GM12875 (cell line): ENCODE measurements around the gene PFDN5.
"Not testable (repeated sequence)": the region's sequence is repeated elsewhere in the genome, so short reads cannot be mapped to it uniquely, and the experiment has no call there.

Source experiments
- H3K4me3 ChIP-seq: one replicate; pipeline ENCODE4 v1.5.1; 2011; ENCODE audit warnings: low read depth, low read length, control low read depth
- TF ChIP-seq, protein P1 (sequence below): IDR thresholded peaks from 2 replicates; pipeline ENCODE4 v1.5.1; 2011; ENCODE audit warnings: low read depth, mild to moderate bottlenecking, control low read depth, inconsistent platforms, low read length, moderate library complexity, borderline replicate concordance; ENCODE audit not compliant: insufficient read depth

Gene PFDN5

DNA sequence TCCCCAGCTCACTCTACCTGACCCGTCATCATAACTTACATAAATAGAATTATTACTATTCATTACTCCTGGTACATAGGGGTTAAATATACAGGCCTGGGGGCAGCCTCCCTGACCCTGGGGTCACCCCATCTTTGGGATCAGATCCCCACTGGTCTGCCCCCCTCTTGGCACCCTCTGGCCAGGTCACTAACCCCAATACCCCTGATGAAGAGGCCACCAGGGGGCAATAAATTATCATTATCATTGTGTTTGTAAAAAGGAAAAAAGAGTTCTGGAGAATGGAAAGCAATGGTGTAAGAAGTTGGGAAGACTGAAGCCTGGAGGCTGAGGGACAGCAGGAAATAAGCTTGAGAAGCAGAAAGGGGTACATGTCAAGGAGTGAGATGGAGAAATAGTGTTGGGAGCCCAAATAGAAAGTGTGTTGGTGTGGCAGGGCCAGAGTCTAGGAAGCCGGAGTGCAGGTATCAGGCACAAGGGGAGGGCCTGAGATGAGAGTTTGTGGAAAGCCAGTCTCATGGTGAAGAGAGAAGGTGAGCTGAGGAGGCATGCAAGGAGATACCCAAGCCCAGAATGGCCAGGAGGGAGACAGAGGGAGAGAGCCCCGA lies 32.2 kb downstream of the PFDN5 start:
- H3K4me3 ChIP-seq: no peak overlapping the region
- TF ChIP-seq, protein P1, sequence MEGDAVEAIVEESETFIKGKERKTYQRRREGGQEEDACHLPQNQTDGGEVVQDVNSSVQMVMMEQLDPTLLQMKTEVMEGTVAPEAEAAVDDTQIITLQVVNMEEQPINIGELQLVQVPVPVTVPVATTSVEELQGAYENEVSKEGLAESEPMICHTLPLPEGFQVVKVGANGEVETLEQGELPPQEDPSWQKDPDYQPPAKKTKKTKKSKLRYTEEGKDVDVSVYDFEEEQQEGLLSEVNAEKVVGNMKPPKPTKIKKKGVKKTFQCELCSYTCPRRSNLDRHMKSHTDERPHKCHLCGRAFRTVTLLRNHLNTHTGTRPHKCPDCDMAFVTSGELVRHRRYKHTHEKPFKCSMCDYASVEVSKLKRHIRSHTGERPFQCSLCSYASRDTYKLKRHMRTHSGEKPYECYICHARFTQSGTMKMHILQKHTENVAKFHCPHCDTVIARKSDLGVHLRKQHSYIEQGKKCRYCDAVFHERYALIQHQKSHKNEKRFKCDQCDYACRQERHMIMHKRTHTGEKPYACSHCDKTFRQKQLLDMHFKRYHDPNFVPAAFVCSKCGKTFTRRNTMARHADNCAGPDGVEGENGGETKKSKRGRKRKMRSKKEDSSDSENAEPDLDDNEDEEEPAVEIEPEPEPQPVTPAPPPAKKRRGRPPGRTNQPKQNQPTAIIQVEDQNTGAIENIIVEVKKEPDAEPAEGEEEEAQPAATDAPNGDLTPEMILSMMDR: no peak

DNA sequence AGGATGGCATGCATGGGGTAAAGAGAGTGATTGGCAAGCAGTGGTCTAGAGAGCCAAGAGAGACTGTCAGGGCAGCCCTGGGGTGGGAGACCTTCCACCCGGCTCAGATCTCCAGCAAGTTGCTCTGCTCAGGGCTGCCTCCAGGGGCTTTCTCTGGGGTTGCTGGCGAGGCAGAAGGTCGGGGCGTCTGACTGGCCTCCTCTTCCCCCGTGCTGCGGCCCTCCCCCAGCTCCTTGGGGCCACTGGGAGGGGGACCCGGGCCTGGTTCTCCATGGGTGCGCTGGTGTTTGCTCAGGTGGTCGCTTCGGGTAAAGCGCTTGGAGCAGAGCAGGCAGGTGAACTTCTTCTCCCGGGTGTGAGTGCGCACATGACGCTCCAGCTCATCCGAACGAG lies 32.7 kb downstream of the PFDN5 start:
- TF ChIP-seq, protein P1: peak; percentile 20; the same call in 1 of the 2 replicates
- H3K4me3 ChIP-seq: no peak overlapping the region

DNA sequence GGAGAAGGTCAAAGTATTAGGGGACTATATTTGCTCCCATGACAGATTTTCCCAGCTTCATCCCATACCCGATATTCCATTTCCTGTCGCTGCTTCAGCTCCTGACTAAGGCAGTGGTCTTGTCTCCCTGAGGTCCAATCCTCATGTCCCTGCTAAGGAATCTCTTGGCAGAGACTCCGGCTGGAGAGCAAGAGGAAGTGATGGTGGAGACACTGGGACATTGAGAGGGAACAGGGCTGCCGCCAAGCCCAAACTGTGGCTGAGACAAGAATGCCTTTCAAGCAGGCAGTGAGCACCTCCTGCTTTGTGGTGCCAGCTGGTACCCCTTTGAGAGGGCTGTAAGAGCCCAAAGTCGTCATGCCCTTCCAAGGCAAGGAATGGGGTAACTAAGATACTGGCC lies 35.3 kb downstream of the PFDN5 start:
- H3K4me3 ChIP-seq: no peak overlapping the region
- TF ChIP-seq, protein P1: no peak

GRCh38 chr12:53332339-53332738 lies 37.0 kb downstream of the PFDN5 start:
- not testable (repeated sequence) for H3K4me3 ChIP-seq

DNA sequence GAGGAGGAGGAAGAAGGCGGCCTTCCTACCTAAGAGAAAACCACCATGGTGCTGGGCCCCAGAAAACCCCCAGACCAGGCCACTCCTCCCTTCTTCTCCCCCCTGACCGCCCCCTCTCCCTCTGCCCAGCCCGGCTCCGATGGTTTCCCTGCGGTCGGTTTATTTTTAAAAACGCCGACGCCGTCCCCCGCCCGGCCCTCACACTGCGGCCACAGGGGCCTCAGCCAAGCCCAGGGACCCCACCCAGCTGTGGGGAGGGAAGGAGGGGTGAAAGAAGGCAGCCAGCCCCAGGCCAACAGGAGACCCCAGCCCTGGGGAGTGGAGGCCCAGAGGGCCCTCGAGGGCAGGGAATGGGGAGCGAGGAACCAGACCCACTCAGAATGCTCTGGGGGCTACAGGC lies 37.4 kb downstream of the PFDN5 start:
- no peak overlapping the region for H3K4me3 ChIP-seq
- TF ChIP-seq, protein P1: no peak

GRCh38 chr12:53333289-53333688 lies 37.9 kb downstream of the PFDN5 start:
- no peak overlapping the region for H3K4me3 ChIP-seq
- TF ChIP-seq, protein P1: no peak

DNA sequence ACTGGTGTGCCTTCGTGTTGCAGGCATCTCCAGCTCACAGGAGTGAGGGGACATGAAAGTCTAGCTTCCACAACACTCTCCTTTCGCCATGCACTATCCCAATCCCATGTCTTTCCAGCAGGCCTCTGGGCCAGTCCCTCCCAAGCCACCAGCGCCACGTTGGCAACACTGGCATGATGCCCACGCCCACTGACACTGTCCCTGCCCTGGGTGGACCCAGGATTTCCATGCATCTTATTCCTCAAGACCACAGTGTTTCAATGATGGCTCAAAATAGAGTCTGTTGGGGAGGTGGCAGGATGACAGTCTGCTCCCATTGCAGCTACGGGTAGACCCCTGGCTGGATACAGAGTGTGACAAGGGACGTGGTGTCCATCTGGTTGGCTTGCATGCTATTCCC lies 38.5 kb downstream of the PFDN5 start:
- no peak overlapping the region for H3K4me3 ChIP-seq
- TF ChIP-seq, protein P1: no peak

GRCh38 chr12:53334822-53335221 lies 39.5 kb downstream of the PFDN5 start:
- TF ChIP-seq, protein P1: no peak
- no peak overlapping the region for H3K4me3 ChIP-seq
